Central memory CD4-positive, alpha-beta T cell (primary cell): ENCODE results near the gene MYH10.

Experiments
- DNase-seq: peaks from one replicate; pipeline ENCODE4 v3.0.0; 2022

MYH10 gene

DNA sequence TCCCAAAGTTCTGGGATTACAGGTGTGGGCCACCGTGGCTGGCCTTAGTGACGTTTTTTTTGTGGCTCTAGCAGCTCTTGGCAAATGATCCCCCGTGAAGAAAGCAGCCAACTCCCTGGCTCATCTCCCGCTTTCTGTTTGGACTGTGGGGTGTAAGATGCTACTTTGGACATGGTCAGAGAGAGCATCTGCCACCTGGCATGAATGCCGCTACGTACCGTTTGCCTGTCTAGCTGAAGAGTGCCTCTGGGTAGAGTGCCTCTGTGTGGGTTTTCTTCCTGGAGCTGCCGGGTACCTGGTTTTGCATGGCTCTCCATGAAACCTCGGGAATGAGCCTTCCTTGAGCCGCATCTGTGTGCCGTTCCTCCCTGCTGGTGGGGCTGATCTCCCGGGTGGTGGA is 160.6 kb downstream of the MYH10 start:
- no peak for DNase-seq

DNA sequence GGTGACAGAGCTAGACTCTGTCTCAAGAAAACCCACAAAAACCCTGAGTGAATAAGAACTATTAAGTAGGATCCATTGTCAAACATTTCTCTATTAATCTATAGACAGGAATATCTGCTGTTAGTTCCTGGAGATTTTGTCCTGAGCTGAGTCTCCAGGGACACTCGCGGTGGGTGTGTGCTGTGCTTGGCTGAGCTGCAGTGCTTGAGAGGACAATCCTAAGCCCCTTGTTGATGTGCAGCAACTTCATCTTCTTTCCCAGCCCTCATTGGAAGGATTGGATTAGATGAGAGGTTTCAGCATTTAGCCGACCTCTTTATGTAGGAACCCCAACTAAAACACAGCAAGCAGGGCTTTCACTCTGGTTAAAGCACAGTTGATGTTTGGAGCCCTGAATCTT is 161.5 kb downstream of the MYH10 start:
- DNase-seq: no peak

GRCh38 chr17:8468127-8468526 is 162.4 kb downstream of the MYH10 start:
- no peak for DNase-seq

- DNase-seq: no peak
These were observed 163.0 kb downstream of the MYH10 start for GRCh38 chr17:8467527-8467926.

GRCh38 chr17:8466873-8467272 is 163.7 kb downstream of the MYH10 start:
- DNase-seq: no peak

DNA sequence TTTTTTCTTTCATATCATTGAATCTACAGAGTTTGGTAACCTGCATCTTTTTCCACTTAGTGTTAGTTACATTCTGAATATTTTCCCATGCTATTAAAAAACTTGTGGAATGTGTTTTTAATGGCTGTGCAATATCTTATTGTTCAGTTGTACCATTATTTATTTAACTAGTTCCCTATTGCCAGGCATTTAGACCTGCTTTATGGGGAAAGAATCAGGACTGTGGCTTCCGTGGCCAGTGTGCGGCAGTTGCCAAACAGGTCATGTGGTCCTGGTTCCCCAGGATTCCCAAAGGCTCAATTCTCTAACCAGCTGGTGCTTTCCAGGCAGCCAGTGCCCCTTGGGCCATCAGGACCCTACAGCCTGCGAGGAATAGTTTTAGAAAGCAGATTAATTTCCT is 164.1 kb downstream of the MYH10 start:
- no peak for DNase-seq

GRCh38 chr17:8465759-8466158 is 164.8 kb downstream of the MYH10 start:
- DNase-seq: no peak

DNA sequence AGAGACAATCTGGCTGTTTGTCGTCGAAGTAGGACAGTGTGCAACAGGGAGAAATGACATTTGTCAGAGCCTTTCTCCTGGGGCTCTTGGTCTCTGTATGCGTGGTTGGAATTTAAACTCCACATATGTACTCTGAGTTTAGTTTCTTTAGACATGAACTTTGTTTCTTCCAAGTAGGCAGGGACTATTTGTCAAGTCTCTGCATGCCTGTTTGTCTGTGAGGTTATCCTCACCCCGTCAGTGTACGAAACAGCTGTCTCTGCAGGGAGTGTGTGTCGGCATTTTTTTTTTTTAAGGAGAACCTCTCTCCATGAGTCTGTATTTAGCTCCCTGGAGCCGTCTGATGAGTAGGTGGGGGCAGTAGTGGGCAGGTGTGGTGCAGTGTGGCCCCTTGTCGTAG is 165.2 kb downstream of the MYH10 start:
- no peak for DNase-seq

- DNase-seq: no peak
These were observed 165.6 kb downstream of the MYH10 start for GRCh38 chr17:8464941-8465340.

- no peak for DNase-seq
These were observed 167.4 kb downstream of the MYH10 start for GRCh38 chr17:8463099-8463498.

GRCh38 chr17:8462564-8462963 is 168.0 kb downstream of the MYH10 start:
- no peak for DNase-seq

DNA sequence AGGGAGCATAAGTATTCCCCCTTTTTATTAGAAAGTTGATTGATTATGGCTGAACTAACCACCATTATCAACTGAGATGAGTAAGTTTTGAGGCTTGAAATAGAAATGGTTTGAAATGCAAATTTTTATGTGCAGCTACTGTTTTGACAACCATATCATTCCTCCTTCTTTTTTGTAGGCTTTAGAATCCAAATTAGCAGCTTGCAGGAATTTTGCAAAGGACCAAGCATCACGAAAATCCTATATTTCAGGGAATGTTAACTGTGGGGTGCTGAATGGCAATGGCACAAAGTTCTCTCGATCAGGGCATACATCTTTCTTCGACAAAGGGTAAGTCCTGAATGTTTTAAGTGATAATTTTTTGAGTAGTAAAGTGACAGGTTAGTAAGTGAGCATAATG is 170.7 kb downstream of the MYH10 start:
- DNase-seq: no peak

GRCh38 chr17:8459107-8459506 is 171.4 kb downstream of the MYH10 start:
- DNase-seq: no peak

GRCh38 chr17:8458128-8458527 is 172.4 kb downstream of the MYH10 start:
- DNase-seq: no peak

- no peak for DNase-seq
These were observed 174.8 kb downstream of the MYH10 start for GRCh38 chr17:8455665-8456209.

DNA sequence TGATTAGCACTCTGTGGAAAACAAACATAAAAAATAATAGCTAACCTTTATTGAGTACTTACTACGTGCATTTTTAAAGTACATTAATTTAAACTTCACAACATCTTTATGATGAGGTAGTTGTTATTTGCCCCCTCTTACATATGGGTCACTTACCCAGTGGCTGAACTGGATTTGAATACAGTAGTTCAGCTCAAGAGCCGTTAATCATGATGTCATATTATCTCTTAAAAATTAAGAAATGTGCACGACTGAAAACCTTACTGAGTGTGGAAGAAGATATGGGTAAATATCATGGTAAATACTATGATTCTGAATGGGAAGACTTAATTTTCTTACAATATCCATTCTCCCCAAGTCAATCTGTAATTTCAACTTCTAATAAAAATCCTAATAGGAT is 177.2 kb downstream of the MYH10 start:
- no peak for DNase-seq

- no peak for DNase-seq
These were observed 178.5 kb downstream of the MYH10 start for GRCh38 chr17:8451933-8452614.

DNA sequence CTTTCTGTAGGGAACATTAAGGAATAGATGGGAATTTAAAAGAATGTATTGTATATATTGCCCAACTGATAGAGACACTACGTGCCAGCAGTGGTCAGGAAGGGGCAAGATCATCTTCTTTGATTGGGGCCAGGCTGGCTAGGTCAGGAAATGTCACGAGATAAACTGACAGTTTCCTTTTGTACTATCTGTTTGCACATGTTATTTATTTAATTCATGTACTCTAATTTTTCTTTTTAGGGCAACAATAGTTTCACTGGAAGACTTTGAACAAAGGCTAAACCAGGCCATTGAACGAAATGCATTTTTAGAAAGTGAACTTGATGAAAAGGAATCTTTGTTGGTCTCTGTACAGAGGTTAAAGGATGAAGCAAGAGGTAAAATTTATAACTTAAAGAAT is 182.2 kb downstream of the MYH10 start:
- DNase-seq: no peak

GRCh38 chr17:8447799-8448198 is 182.7 kb downstream of the MYH10 start:
- DNase-seq: no peak

DNA sequence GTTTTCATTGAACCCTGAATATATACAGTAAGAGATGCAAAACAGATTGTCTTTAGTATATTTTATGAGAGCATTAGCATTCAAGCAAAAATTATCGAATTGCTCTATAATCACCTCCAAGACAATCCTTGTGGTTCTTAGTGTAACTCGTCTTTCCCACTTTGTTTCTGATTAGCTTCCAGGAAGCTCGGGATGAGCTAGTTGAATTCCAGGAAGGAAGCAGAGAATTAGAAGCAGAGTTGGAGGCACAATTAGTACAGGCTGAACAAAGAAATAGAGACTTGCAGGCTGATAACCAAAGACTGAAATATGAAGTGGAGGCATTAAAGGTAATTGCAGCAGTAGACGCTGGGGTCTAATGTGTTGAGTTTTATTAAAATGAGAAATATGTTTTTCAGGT is 185.0 kb downstream of the MYH10 start:
- no peak for DNase-seq

GRCh38 chr17:8444494-8444893 is 186.0 kb downstream of the MYH10 start:
- DNase-seq: no peak

- no peak for DNase-seq
These were observed 186.8 kb downstream of the MYH10 start for GRCh38 chr17:8443756-8444155.

- DNase-seq: no peak
These were observed 188.2 kb downstream of the MYH10 start for GRCh38 chr17:8442310-8442709.

- no peak for DNase-seq
These were observed 188.8 kb downstream of the MYH10 start for GRCh38 chr17:8441690-8442089.

GRCh38 chr17:8439681-8440080 is 190.8 kb downstream of the MYH10 start:
- DNase-seq: no peak
